LNCaP clone FGC (cell line): Measurements from ENCODE around the gene ATP5F1B.

Experiments used
- DNase-seq: peaks from one replicate; pipeline ENCODE4 v3.0.0-alpha.2; 2011; ENCODE audit warnings: low read depth
- H3K4me3 ChIP-seq: 2 replicates; pipeline ENCODE4 v1.5.1; 2011; ENCODE audit warnings: mild to moderate bottlenecking, low read depth, low read length, control low read depth
- CTCF ChIP-seq: IDR thresholded peaks from 2 replicates; pipeline ENCODE4 v1.5.1; 2012; ENCODE audit warnings: mild to moderate bottlenecking; ENCODE audit not compliant: control insufficient read depth, insufficient read depth; ENCODE audit errors: extremely low read depth

The ATP5F1B gene

GRCh38 chr12:56644654-56645053, 1.1 kb downstream of the ATP5F1B start:
- no peak for TF ChIP-seq CTCF
- DNase-seq: no peak
- peak overlapping the region; percentile 96 for H3K4me3 ChIP-seq

GRCh38 chr12:56641219-56641618, 4.6 kb downstream of the ATP5F1B start:
- TF ChIP-seq CTCF: no peak
- DNase-seq: no peak
- no peak overlapping the region for H3K4me3 ChIP-seq

- no peak for TF ChIP-seq CTCF
- no peak for DNase-seq
- H3K4me3 ChIP-seq: no peak overlapping the region
These were observed 8.2 kb downstream of the ATP5F1B start for GRCh38 chr12:56637621-56638020.

GRCh38 chr12:56636675-56637540, 8.9 kb downstream of the ATP5F1B start:
- TF ChIP-seq CTCF: peak; percentile 84
- peak overlapping the region; percentile 96 for H3K4me3 ChIP-seq
- DNase-seq: peak; percentile 99

GRCh38 chr12:56635806-56636674, 9.7 kb downstream of the ATP5F1B start:
- no peak for TF ChIP-seq CTCF
- DNase-seq: peak; percentile 73

GRCh38 chr12:56634837-56635791, 10.7 kb downstream of the ATP5F1B start:
- peak overlapping the region; percentile 96 for H3K4me3 ChIP-seq
- peak; percentile 56 for TF ChIP-seq CTCF
- DNase-seq: peak; percentile 77

More at GRCh38 chr12:56635806-56636674, 9.7 kb downstream of the ATP5F1B start:
- peak overlapping the region; percentile 96 for H3K4me3 ChIP-seq
